ENCODE measurements around the gene INO80B.
"Not testable (repeated sequence)": the region's sequence is repeated elsewhere in the genome, so short reads cannot be mapped to it uniquely, and the experiment has no call there.

INO80B gene

GRCh38 chr2:74481961-74482800 lies 27.3 kb downstream of the INO80B start:
- peak; percentile 50 for DNase-seq (ENCODE audit: low read depth)

GRCh38 chr2:74482801-74483674 lies 28.2 kb downstream of the INO80B start, which contains the start of the genes CCDC142 and TTC31:
CCDC142 (minus strand) TSS chr2:74482998; CDS start chr2:74482837, 161 bp downstream.
TTC31 (plus strand) TSS chr2:74483081; CDS start chr2:74483096, 15 bp downstream.
- DNase-seq (ENCODE audit: low read depth), result peak; percentile 97

GRCh38 chr2:74483675-74484164 lies 28.8 kb downstream of the INO80B start:
- not testable (repeated sequence) for DNase-seq (ENCODE audit: low read depth)

GRCh38 chr2:74486141-74486540 lies 31.3 kb downstream of the INO80B start:
- DNase-seq (ENCODE audit: low read depth), result no peak

- DNase-seq (ENCODE audit: low read depth), result no peak
Observed at GRCh38 chr2:74488643-74489481, 34.0 kb downstream of the INO80B start.

GRCh38 chr2:74489906-74490305 lies 35.0 kb downstream of the INO80B start:
- no peak for DNase-seq (ENCODE audit: low read depth)

GRCh38 chr2:74491648-74492544 lies 37.0 kb downstream of the INO80B start:
- DNase-seq (ENCODE audit: low read depth), result no peak

GRCh38 chr2:74493546-74493945 lies 38.7 kb downstream of the INO80B start:
- no peak for DNase-seq (ENCODE audit: low read depth)

GRCh38 chr2:74495440-74495839 lies 40.6 kb downstream of the INO80B start:
- DNase-seq (ENCODE audit: low read depth), result no peak

- DNase-seq (ENCODE audit: low read depth), result no peak
Observed at GRCh38 chr2:74496997-74497776, 42.3 kb downstream of the INO80B start.

GRCh38 chr2:74497777-74498499 lies 43.1 kb downstream of the INO80B start:
- DNase-seq (ENCODE audit: low read depth), result no peak

- DNase-seq (ENCODE audit: low read depth), result peak; percentile 58
Observed at GRCh38 chr2:74498500-74499266, 43.8 kb downstream of the INO80B start.

- DNase-seq (ENCODE audit: low read depth), result peak; percentile 35
Observed at GRCh38 chr2:74499267-74499939, 44.5 kb downstream of the INO80B start, which contains the start of gene LBX2. LBX2 (minus strand) TSS chr2:74499603; CDS start chr2:74499537, 66 bp downstream.

- no peak for DNase-seq (ENCODE audit: low read depth)
Observed at GRCh38 chr2:74499940-74500577, 45.2 kb downstream of the INO80B start.

GRCh38 chr2:74500578-74500946 lies 45.7 kb downstream of the INO80B start:
- no peak for DNase-seq (ENCODE audit: low read depth)

GRCh38 chr2:74501335-74502071 lies 46.6 kb downstream of the INO80B start:
- DNase-seq (ENCODE audit: low read depth), result no peak
